ENCODE measurements around the gene ETV4. TPM values are rescaled to one million over a fixed set of nuclear protein-coding genes. Genes with fewer than 3 reads are reported as not detected.

Gene ETV4
- total and polyA plus RNA-seq, 2 experiments from 2014 or later: 10.7 to 14.8 TPM

DNA sequence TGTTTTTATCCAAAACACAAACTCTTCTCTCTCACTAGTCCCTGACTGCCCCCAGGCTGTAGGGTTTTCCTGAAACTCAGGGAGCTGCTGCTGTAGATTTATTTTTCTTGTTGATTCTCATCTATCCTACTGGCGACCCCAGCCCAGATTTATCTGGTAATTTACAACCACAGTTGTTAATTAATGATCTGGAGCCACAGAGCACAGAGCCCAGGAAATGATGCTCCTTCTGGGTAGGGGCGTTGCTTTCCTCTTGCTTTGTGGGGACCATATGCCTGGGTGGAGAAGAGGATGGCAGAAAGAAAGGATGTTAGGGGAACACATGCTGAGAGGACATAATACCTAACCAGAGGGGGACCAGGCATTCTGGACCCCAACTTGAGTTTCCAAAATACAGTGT is 7.4 kb upstream of the ETV4 start:
- H3K36me3 ChIP-seq (replicated peaks; ENCODE audit: insufficient read depth, low read depth): no peaks in the 10 kb centered on the region
- H3K27me3 ChIP-seq: no peaks in the 10 kb centered on the region
- H3K4me3 ChIP-seq: no peak overlapping the region
- peak overlapping the region; percentile 23 for H3K4me2 ChIP-seq
- no peaks in the 10 kb centered on the region for H4K20me1 ChIP-seq (ENCODE audit: insufficient read depth, poor library complexity, severe bottlenecking)
- peak overlapping the region; percentile 79 for H3K27ac ChIP-seq
- H3K79me2 ChIP-seq: no peaks in the 10 kb centered on the region
- no peak for TF ChIP-seq EZH2phosphoT487 (IDR thresholded peaks at IDR 0.05; ENCODE audit: low read depth, severe bottlenecking, unreplicated experiment)
- TF ChIP-seq, protein P1, sequence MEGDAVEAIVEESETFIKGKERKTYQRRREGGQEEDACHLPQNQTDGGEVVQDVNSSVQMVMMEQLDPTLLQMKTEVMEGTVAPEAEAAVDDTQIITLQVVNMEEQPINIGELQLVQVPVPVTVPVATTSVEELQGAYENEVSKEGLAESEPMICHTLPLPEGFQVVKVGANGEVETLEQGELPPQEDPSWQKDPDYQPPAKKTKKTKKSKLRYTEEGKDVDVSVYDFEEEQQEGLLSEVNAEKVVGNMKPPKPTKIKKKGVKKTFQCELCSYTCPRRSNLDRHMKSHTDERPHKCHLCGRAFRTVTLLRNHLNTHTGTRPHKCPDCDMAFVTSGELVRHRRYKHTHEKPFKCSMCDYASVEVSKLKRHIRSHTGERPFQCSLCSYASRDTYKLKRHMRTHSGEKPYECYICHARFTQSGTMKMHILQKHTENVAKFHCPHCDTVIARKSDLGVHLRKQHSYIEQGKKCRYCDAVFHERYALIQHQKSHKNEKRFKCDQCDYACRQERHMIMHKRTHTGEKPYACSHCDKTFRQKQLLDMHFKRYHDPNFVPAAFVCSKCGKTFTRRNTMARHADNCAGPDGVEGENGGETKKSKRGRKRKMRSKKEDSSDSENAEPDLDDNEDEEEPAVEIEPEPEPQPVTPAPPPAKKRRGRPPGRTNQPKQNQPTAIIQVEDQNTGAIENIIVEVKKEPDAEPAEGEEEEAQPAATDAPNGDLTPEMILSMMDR (IDR thresholded peaks at IDR 0.05; ENCODE audit: poor library complexity): no peak
- no peak for TF ChIP-seq EZH2 (IDR thresholded peaks at IDR 0.05; ENCODE audit: borderline replicate concordance)
- H3K4me1 ChIP-seq (ENCODE audit: insufficient read depth): peaks cover 35% of the 10 kb centered on the region
- no peaks in the 10 kb centered on the region for H3K9me2 ChIP-seq (replicated peaks; ENCODE audit: insufficient read depth)
- WGBS (ENCODE audit: low lambda C conversion rate, missing lambda C conversion rate): 29% methylated on average over 2 of the region's 2 CpGs
- H2AFZ ChIP-seq: no peak overlapping the region
- no peak for DNase-seq (ENCODE audit: low spot score)
- no peaks in the 10 kb centered on the region for H3K9me3 ChIP-seq (ENCODE audit: low read depth)

DNA sequence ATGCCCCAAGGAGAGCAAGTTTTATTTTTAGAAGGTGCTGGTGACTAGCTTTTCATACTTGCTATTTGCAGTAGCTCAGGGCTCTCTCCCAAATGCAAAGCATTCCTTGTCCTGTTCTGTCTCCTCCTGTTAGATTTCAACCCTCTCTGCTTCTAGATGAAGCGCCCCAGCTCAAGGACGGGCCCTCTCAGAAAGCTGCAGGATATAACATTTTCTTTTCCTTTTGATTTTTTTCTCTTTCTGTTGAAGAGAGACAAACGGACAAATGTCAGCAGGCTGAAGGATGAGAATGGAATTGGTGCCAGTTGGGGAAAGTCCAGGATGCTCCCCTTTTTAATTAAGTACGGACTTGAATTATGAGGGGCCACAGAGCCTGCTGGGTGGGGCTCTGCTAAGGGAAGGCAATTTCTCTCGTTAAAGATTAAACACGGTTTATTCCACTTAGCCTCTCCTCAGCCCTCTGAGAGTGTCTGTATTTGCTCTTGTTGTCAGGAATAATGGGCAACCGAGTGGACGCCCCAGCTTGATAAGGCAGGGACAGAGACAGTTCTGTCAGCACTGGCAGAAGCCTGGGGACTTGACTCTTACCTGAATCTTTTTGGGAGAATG is 6.2 kb upstream of the ETV4 start:
- DNase-seq (ENCODE audit: low spot score): no peak
- Histone ChIP-seq H3K79me2 (no peaks in the 10 kb centered on the region), H4K20me1 (ENCODE audit: insufficient read depth, poor library complexity, severe bottlenecking) (no peaks in the 10 kb centered on the region), H3K36me3 (replicated peaks; ENCODE audit: insufficient read depth, low read depth) (no peaks in the 10 kb centered on the region), H3K27ac (peak overlapping the region; percentile 79), H3K4me2 (peak overlapping the region; percentile 66), H3K9me2 (replicated peaks; ENCODE audit: insufficient read depth) (no peaks in the 10 kb centered on the region), H3K9me3 (ENCODE audit: low read depth) (no peaks in the 10 kb centered on the region), H3K4me3 (no peak overlapping the region), H2AFZ (no peak overlapping the region), H3K4me1 (ENCODE audit: insufficient read depth) (peaks cover 35% of the 10 kb centered on the region), H3K27me3 (peaks cover 7% of the 10 kb centered on the region)
- WGBS (ENCODE audit: low lambda C conversion rate, missing lambda C conversion rate): 29% methylated on average over 8 of the region's 8 CpGs
- TF ChIP-seq, protein P1 (IDR thresholded peaks at IDR 0.05; ENCODE audit: poor library complexity): no peak
- TF ChIP-seq EZH2phosphoT487 (IDR thresholded peaks at IDR 0.05; ENCODE audit: low read depth, severe bottlenecking, unreplicated experiment): no peak
- no peak for TF ChIP-seq EZH2 (IDR thresholded peaks at IDR 0.05; ENCODE audit: borderline replicate concordance)

DNA sequence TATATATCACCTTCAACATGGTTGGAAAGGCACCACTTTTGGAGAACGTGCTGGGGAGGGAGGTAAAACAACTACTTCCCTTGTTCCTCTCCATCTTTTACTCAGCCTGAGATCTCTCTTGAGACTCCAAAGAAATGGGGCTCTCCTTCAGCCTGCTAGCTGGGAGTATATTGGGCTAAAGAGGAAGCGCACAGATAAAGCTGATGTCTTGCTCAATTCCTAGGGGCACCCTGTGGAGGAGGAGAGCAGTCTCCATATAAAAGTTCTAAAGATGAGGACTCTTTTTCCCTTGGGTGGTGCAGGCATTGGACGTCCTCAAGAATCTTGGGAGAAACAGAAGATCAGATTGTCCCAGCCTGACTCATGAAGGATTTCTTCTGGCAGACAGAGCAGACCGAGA is 4.6 kb upstream of the ETV4 start:
- TF ChIP-seq, protein P1 (IDR thresholded peaks at IDR 0.05; ENCODE audit: poor library complexity): no peak
- TF ChIP-seq EZH2phosphoT487 (IDR thresholded peaks at IDR 0.05; ENCODE audit: low read depth, severe bottlenecking, unreplicated experiment) (no peak), EZH2 (IDR thresholded peaks at IDR 0.05; ENCODE audit: borderline replicate concordance) (no peak)
- H3K4me2 ChIP-seq: no peak overlapping the region
- H3K9me2 ChIP-seq (replicated peaks; ENCODE audit: insufficient read depth): no peaks in the 10 kb centered on the region
- peaks cover 32% of the 10 kb centered on the region for H3K4me1 ChIP-seq (ENCODE audit: insufficient read depth)
- no peaks in the 10 kb centered on the region for H3K9me3 ChIP-seq (ENCODE audit: low read depth)
- H3K27me3 ChIP-seq: peaks cover 15% of the 10 kb centered on the region
- H3K27ac ChIP-seq: no peak overlapping the region
- no peak overlapping the region for H3K4me3 ChIP-seq
- H4K20me1 ChIP-seq (ENCODE audit: insufficient read depth, poor library complexity, severe bottlenecking): no peaks in the 10 kb centered on the region
- no peaks in the 10 kb centered on the region for H3K36me3 ChIP-seq (replicated peaks; ENCODE audit: insufficient read depth, low read depth)
- DNase-seq (ENCODE audit: low spot score): no peak
- H3K79me2 ChIP-seq: no peaks in the 10 kb centered on the region
- whole genome bisulfite sequencing (ENCODE audit: low lambda C conversion rate, missing lambda C conversion rate): 84% methylated on average over 4 of the region's 4 CpGs
- H2AFZ ChIP-seq: no peak overlapping the region
